Lung (tissue), 12 donors: ENCODE measurements around the gene NRXN2. TPM values are rescaled to one million over a fixed set of nuclear protein-coding genes. Genes with fewer than 3 reads are reported as not detected.

Experiments
- ATAC-seq: fragments of 200-7000 bp; cut with Tn5 transposase; one replicate; pipeline ENCODE4 v1.9.1; 2020; ENCODE audit warnings: moderate number of reproducible peaks; ENCODE audit not compliant: insufficient read depth, low FRiP score
- DNase-seq, 3 donors: peaks; one replicate each; pipeline ENCODE4 v3.0.0-alpha.2; 2013 to 2017
- H3K27ac ChIP-seq, 2 donors: one replicate each; pipeline ENCODE4 v1.5.1; 2013; ENCODE audit warnings: mild to moderate bottlenecking in 2 of 2, moderate library complexity in 2 of 2, control low read depth in 1 of 2, inconsistent platforms in 1 of 2, low read depth in 1 of 2, low read length in 1 of 2
- H3K27me3 ChIP-seq, 3 donors: one replicate each; pipeline ENCODE4 v1.5.1; 2013; ENCODE audit warnings: low read length in 2 of 3; ENCODE audit not compliant: control insufficient read depth in 3 of 3, insufficient read depth in 3 of 3
- H3K36me3 ChIP-seq, 4 donors: one replicate each; pipeline ENCODE4 v1.5.1; 2013; ENCODE audit warnings: low read length in 4 of 4, mild to moderate bottlenecking in 1 of 4, moderate library complexity in 1 of 4; ENCODE audit not compliant: control insufficient read depth in 4 of 4, insufficient read depth in 4 of 4
- H3K4me1 ChIP-seq, 5 donors: one replicate each; pipeline ENCODE4 v1.5.1; 2013; ENCODE audit warnings: low read length in 5 of 5, mild to moderate bottlenecking in 2 of 5, moderate library complexity in 1 of 5; ENCODE audit not compliant: control insufficient read depth in 5 of 5, insufficient read depth in 5 of 5
- H3K4me3 ChIP-seq: one replicate; pipeline ENCODE4 v1.5.1; 2013; ENCODE audit warnings: mild to moderate bottlenecking, control low read depth, moderate library complexity
- H3K9ac ChIP-seq, 2 donors: one replicate each; pipeline ENCODE4 v1.5.1; 2013; ENCODE audit warnings: low read length in 2 of 2, control low read depth in 1 of 2; ENCODE audit not compliant: insufficient read depth in 1 of 2
- H3K9me3 ChIP-seq, 4 donors: one replicate each; pipeline ENCODE4 v1.5.1; 2013; ENCODE audit warnings: low read length in 3 of 4, mild to moderate bottlenecking in 1 of 4, moderate library complexity in 1 of 4; ENCODE audit not compliant: control insufficient read depth in 4 of 4, insufficient read depth in 3 of 4
- WGBS, 2 donors: extraction: QIAGEN DNeasy Blood & Tissue Kit; methylation state at CpG; one replicate each; pipeline ENCODE4 v1.1.7; 2013; 5-methylcytosine and 5-hydroxymethylcytosine counted together
- polyA plus RNA-seq, 2 donors: library from polyadenylated mRNA; stranded (reverse); fragments of 200-250 nt; gene quantifications; one replicate each; pipeline ENCODE4 v1.2.1, GENCODE V29; 2013
- total RNA-seq, 2 donors: library from RNA; depleted of rRNA in 1 of 2; stranded (reverse); fragments of >200 nt in 1 of 2; gene quantifications; one replicate each; pipeline ENCODE4 v1.2.1, GENCODE V29; 2014 to 2021
- TF ChIP-seq, protein P1 (sequence below): IDR thresholded peaks from 2 replicates; pipeline ENCODE4 v1.5.1; 2012; ENCODE audit warnings: mild to moderate bottlenecking; ENCODE audit errors: control extremely low read depth, extremely low read depth
- donor health status: control.
- donor health status: control.
- donor health status: Bipolar disorder and iron deficiency.
- donor health status: healthy.
- donor health status: DM: yes; HTN: yes; CAD: no.

Gene NRXN2
- total and polyA plus RNA-seq, 4 donors = 0.39 to 6.6 (median 1.1) TPM

DNA sequence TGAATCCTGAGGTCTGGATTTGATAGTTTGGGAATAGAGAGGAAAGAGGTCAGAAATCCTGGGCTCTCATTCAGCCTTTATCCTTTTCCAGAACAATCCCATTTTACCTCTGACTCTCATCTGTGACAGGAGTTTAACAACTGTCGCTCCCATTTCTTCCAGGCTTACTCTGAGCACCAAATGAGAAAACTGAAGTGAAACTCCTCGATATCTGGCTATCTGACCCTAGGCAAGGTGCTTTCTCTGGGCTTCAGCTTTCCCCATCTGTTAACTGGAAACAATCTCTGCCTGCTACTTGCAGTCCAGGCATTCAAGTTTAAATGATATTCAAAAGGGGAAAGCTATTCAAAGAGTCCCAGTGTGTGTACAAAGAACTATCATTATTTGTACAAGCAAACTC is 50.1 kb downstream of the NRXN2 start:
- TF ChIP-seq, protein P1, sequence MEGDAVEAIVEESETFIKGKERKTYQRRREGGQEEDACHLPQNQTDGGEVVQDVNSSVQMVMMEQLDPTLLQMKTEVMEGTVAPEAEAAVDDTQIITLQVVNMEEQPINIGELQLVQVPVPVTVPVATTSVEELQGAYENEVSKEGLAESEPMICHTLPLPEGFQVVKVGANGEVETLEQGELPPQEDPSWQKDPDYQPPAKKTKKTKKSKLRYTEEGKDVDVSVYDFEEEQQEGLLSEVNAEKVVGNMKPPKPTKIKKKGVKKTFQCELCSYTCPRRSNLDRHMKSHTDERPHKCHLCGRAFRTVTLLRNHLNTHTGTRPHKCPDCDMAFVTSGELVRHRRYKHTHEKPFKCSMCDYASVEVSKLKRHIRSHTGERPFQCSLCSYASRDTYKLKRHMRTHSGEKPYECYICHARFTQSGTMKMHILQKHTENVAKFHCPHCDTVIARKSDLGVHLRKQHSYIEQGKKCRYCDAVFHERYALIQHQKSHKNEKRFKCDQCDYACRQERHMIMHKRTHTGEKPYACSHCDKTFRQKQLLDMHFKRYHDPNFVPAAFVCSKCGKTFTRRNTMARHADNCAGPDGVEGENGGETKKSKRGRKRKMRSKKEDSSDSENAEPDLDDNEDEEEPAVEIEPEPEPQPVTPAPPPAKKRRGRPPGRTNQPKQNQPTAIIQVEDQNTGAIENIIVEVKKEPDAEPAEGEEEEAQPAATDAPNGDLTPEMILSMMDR = no peak
- Histone ChIP-seq H3K36me3 (no peaks in the 10 kb centered on the region), H3K4me3 (no peak overlapping the region), H3K9ac (no peak overlapping the region), H3K9me3 (no peaks in the 10 kb centered on the region), H3K27me3 (peaks cover 2 to 61% (median 3%) of the 10 kb centered on the region in 3 donors), H3K4me1 (peaks cover 0 to 3% (median 0%) of the 10 kb centered on the region in 5 donors), H3K27ac (no peak overlapping the region)
- WGBS, 2 donors = 65 to 81% methylated on average over 2 of the region's 2 CpGs
- ATAC-seq (no peak), DNase-seq (no peak)

DNA sequence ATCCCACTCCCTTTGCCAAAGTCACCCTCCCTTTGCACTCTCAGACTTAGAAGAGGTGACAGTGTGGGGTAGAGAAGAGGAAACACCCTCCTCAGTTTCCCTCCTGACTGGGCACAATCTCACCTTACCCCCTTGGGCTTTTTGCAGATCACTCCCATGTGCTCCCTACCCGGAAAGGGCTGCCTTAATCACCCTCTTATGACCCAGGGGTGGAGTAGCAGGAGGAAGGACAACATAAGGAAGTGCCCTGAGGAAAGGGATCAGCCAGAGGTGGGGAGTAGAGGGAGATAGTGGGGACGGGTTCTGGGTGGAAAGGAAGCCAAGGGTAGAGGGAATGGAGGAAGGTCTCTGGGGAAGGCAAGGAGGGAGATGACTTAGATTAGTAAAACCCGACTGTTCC is 52.0 kb downstream of the NRXN2 start:
- peaks cover 0 to 44% (median 3%) of the 10 kb centered on the region in 3 donors for H3K27me3 ChIP-seq
- no peaks in the 10 kb centered on the region for H3K36me3 ChIP-seq
- DNase-seq (no peak), ATAC-seq (no peak)
- 36 to 53% methylated on average over 3 of the region's 3 CpGs for WGBS, 2 donors
- TF ChIP-seq, protein P1 = no peak
- no peak overlapping the region for H3K27ac ChIP-seq
- H3K4me3 ChIP-seq = no peak overlapping the region
- no peaks in the 10 kb centered on the region for H3K9me3 ChIP-seq
- H3K4me1 ChIP-seq = peaks cover 0 to 3% (median 0%) of the 10 kb centered on the region in 5 donors
- no peak overlapping the region for H3K9ac ChIP-seq

- 90 to 92% methylated on average over 22 of the region's 22 CpGs for WGBS, 2 donors
- DNase-seq = no peak
- no peak for ATAC-seq
Measured at GRCh38 chr11:64667154-64667745, 55.7 kb downstream of the NRXN2 start.

More at GRCh38 chr11:64667154-64667745, 55.7 kb downstream of the NRXN2 start:
- H3K4me3 ChIP-seq = no peak overlapping the region
- no peak overlapping the region for H3K9ac ChIP-seq
- no peaks in the 10 kb centered on the region for H3K4me1 ChIP-seq
- no peak overlapping the region for H3K27ac ChIP-seq
- H3K9me3 ChIP-seq = no peaks in the 10 kb centered on the region
- TF ChIP-seq, protein P1 = no peak
- no peaks in the 10 kb centered on the region for H3K36me3 ChIP-seq
- peaks cover 0 to 25% (median 3%) of the 10 kb centered on the region in 3 donors for H3K27me3 ChIP-seq
